MV-4-11 (cell line): ENCODE data around the gene EXOC3.
"Not testable (repeated sequence)": the region's sequence is repeated elsewhere in the genome, so short reads cannot be mapped to it uniquely, and the experiment has no call there.

Experiments used
- DNase-seq: peaks from one replicate; lab custom pipeline; 2025; lab: John Stamatoyannopoulos, UW

Gene EXOC3

DNA sequence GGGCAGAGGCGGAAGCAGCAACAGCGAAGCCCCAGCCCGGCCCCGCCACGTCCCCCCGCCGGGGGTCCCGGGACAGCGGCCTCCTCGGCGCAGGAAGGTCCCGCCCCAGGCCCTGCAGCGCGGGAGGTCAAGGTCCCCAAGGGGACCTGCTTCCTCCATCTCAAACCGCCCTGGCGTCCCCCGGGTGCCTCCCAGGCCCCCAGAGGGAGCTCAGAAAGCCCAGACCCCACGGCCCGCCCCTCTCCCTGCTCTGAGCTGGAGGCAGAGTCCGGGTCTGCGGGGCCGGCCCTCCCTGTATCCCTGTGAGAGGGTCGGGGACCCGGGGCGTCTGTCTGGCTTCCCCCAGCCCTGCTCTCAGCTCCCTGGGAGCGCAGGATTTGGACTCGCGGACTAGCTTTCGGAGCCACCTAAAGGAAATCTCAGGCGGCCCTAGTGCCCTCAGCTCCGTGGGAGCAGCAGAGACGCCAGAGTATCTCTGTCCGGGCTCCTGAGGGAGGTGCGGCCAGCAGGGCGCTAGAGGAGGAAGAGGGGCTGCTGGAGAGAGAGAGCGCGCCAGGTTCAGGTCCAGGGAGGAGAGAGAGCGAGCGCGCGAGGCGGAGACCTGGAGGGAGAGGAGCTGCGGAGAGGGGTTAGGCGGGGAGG lies 30.7 kb downstream of the EXOC3 start:
- DNase-seq: no peak

- DNase-seq: not testable (repeated sequence)
Measured at GRCh38 chr5:474232-474839, 31.4 kb downstream of the EXOC3 start.

DNA sequence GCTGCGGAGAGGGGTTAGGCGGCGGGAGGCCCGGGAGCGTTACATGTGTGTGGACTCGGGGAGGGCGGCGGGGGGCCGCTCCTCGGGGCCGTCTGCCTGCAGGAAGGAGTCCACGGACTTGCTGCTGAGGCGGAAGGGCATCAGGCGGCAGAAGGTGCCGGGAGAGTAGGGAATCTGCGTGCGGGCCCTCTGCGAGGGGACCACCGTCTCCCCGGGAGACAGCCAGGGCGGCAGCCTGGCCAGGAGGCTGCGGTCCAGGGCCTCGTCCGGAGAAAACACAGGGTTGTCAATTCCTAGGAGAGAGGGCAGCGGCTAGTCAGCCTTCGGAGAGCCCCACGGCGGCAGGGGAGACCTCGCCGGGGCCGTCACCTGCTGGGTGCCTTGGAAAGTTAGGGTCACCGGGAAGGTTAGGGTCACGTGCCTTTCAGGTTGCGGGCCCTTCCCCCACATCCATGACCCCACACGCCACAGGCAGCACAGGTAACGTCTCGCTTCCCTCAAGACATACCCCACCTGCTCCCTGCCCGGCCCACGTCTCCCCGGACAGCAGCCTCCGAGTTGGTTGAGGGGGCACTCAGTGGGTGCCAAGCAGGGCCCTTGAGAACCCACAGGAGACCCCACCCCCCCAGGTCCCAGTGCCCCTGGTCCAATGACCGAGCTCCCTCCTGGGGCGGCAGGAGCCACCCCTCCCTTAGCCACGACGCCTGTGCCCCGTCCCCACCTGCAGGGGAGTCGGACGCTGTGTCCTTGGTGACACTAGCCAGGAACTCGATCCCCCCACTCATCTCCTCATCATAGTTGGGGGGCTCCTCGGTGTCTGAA lies 32.1 kb downstream of the EXOC3 start:
- no peak for DNase-seq

DNA sequence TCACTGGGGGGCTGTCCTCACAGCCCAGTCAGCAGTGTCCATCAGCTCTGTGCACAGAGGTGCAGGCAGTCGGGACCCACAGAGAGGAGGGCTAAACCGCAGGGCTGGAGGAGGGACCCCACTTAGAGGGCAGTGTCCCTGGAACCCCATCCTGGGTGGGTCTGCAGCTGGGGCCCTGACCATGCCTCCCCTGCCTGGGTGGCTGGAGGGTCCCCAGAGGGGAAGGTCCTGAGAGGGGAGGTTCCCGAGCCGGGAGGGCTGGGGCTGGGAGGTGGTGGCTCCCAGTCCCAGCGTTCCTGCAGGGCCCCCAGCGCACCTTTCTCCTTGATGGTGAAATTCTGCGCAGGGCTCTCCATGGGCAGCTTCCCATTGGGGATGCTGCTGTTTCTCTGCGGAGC lies 32.7 kb downstream of the EXOC3 start:
- DNase-seq: no peak

- no peak for DNase-seq
Measured at GRCh38 chr5:476102-476813, 33.3 kb downstream of the EXOC3 start.

DNA sequence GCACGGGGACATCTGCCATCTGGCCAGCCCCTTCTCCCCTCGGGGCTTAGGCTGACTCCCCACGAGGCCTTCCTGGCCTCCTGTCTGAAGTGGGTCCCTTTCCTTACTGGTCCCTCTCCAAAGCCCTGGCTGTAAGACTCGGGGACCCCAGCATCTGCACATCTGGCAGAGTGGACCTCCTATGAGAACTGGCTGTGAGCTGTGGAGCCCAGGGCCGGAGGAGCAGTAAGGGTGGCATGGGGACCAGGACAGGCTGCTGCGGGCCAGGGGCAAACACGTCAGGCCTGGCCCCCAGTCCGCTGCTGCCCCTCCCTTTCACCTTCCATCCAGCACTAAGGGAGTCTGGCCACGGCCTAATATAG lies 33.8 kb downstream of the EXOC3 start:
- DNase-seq: no peak

GRCh38 chr5:477247-477646 lies 34.3 kb downstream of the EXOC3 start:
- DNase-seq: no peak

DNA sequence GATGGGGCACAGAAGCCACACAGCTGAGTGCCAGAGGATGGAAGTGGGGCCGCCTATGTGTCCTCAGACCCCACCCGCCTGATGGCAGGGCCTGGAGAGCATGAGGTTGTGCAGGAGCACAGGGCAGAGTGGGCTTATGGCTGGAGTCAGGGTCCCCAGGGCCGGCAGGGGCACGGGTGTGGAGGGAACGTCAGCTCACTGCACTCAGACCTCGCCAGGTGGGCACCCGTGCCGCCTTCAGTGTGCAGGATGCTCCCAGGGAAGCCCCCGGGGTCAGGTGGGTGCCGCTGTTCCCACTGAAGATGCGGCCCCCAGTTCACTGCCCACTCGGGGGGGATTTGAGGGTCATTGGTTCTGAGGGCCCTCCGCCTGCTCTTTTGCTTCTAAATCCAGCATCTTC lies 34.9 kb downstream of the EXOC3 start:
- no peak for DNase-seq

GRCh38 chr5:478369-478981 lies 35.5 kb downstream of the EXOC3 start:
- DNase-seq: no peak

- no peak for DNase-seq
Measured at GRCh38 chr5:478982-479535, 36.1 kb downstream of the EXOC3 start.

DNA sequence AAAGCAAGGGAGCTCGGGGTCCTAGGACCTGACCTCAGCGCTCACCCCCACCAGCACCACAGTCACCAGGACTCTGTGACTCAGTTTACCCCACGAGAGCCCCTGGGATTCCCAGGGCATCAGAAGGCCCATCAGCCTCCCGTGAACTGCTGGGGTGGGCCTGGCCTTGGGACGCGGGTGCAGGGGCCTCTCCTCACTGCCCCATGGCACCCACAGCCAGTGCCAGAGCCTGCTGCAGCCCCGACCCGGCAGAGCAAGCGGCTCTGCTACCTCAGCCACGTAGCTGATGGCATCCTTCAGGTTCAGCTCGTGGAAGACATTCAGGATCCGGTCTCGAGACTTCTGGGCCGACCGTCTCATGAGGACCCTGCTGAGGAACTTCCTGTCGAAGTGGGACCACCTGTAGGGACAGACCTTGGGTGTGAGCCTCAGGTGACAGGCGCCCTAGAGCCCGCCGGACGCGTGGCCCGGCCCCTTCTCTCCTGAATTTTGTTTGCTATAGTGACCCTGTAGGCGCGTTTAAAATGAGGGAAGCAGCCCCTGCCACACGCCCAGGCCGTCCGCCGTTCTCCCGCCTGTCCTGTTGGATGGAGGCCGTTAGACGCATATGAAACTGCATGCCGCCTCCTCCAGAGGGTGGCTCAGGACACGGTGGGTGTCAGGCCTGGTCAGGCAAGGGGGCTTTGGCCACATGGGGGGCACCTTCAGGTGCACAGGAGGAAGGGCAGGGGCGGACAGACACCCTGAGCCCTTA lies 36.8 kb downstream of the EXOC3 start:
- DNase-seq: no peak

GRCh38 chr5:481347-481746 lies 38.4 kb downstream of the EXOC3 start:
- no peak for DNase-seq

- no peak for DNase-seq
Measured at GRCh38 chr5:482021-482420, 39.0 kb downstream of the EXOC3 start.

- no peak for DNase-seq
Measured at GRCh38 chr5:482506-482905, 39.5 kb downstream of the EXOC3 start.

DNA sequence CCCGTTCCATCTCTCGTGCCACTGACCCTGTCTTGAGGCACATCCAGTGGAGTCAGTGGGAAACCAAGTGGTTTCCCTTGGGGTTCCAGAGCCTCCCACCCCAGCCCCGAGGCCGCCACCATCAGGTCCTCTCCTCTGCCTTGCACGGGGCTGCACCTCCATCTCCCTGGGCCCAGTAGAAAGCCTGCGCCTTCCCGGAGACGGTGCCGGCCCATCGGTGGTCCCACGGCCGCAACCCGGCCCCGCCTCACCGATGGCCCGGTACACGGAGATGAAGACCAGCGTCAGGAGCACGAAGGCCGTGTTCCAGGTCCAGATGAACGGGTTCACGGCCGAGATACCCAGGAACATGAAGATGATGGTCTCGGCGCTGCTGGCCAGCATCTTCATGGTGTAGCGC lies 40.0 kb downstream of the EXOC3 start:
- DNase-seq: no peak

DNA sequence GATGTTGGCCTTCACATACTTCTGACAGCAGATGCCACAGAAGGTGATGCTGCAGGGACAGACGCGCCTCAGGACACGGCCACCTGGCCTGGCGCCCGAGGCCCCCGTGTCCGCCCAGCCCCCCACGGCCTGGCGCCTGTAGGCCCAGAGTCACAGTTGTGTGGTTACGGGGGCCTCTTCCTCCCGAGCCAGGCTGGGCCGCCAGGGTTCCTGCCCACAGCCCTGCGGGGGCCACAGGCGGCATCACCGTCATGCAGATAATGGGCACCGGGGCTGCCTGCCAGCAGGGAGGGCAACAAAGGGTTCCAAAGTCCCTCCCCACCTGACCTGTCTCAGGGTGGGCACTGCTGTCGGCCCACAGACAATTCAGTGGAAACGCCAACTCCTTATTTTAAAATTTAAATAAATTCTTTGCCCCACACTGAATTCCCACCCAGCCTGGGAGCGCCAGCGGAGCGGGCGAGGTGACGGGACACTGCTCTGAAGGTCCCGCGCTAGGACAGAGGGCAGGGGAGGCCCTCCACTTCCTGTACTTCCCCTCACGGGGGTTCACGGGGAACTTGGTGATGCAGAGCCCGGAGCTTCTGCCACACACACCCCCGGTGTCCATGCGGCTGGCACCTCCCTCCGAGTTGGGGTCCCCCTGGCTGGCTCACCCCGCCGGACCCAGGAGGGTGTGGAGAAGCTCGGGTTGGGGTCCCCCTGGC lies 40.6 kb downstream of the EXOC3 start:
- DNase-seq: no peak

DNA sequence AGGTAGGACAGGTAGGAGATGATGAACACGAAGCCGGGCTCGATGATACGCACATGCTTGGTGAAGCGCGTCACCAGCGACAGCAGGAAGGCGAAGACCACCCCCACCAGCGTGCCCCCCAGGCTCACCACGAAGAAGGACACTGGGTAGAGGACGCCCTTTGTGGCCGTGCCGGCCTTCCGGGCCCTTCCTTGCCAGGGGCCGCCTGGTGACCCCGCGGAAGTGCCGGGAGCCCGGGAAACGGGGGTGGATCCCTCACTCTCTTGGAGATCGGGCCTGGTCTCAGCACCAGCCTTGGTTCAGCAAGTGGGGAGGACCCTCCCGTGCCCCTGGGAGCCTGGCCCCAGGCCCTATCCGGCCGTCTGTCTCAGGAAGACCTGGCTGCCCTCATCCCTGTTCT lies 41.6 kb downstream of the EXOC3 start:
- DNase-seq: no peak

GRCh38 chr5:485113-485945 lies 42.4 kb downstream of the EXOC3 start:
- no peak for DNase-seq

GRCh38 chr5:485946-486491 lies 43.0 kb downstream of the EXOC3 start:
- DNase-seq: peak; percentile 91
